ENCODE data around the gene PMP22.

The PMP22 gene

DNA sequence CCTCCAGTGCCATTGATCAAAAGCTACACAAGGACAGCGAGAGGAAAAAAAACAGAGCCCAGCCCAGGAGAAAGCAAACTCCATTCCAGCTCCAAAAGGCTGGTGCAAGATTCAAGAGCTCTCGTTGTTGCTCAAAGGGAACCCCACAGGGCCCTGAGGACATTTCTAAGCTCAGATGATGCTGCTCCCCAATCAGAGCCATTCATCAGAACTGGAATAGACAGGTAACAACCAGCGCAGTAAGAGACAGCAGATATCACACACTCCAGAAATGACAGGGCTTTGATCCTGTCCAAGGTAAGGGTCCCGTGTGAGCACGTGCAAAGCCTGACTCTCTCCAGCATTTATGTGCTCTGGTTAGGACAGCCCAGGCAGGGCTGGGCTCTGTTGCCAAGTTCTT lies 20.1 kb downstream of the PMP22 start:
- TF ChIP-seq TAF1 (IDR thresholded peaks at IDR 0.05; ENCODE audit: borderline replicate concordance, low read depth, low read length) = no peak
- TF ChIP-seq POLR2A (IDR thresholded peaks at IDR 0.05; ENCODE audit: low read depth, low read length) = no peak
- TF ChIP-seq POLR2AphosphoS5 (IDR thresholded peaks at IDR 0.05; ENCODE audit: low read depth, low read length) = no peak
- no peak for FAIRE-seq

DNA sequence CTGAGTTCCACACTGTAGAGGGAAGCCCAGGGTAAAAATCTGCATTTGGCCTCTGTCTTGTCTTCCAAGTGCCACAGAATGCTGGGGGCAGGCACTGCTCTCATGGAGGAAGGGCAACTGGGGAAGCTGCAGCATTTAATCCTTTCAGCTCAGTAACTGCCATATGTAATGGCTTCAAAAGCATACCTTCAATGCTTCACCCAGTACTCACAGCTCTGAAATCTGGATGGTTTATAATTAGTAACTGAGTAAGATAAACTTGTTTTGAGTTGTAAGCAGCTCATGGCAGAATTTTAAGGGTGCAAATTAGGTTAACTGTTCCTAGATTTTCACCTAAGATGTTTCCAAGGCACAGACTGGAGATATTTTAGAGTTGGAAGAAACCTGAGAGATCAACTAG lies 24.5 kb downstream of the PMP22 start:
- DNase-seq (ENCODE audit: insufficient read length) (no peak), FAIRE-seq (no peak)
- TF ChIP-seq POLR2AphosphoS5 (IDR thresholded peaks at IDR 0.05; ENCODE audit: low read depth, low read length) (no peak), TAF1 (IDR thresholded peaks at IDR 0.05; ENCODE audit: borderline replicate concordance, low read depth, low read length) (no peak), POLR2A (IDR thresholded peaks at IDR 0.05; ENCODE audit: low read depth, low read length) (no peak)

More for the DNA sequence above, 20.1 kb downstream of the PMP22 start:
- DNase-seq (ENCODE audit: insufficient read length) = no peak

DNA sequence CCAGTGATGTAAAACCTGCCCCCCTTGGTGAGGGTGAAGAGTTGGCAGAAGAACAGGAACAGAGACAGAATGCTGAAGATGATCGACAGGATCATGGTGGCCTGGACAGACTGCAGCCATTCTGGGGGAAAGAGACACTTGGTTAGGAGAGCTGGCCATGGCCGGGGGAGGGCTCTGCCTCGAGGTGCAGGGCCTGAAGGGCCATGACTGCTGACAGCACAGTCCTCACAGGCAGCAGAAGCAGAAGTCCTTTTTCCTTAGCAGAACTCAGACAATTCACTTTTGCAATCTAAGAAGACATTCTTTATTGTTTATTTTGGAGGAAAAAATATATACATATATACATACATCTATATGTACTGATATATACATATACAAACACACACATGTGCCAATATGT lies 25.6 kb downstream of the PMP22 start:
- TF ChIP-seq POLR2AphosphoS5 (IDR thresholded peaks at IDR 0.05; ENCODE audit: low read depth, low read length) = no peak
- TF ChIP-seq POLR2A (IDR thresholded peaks at IDR 0.05; ENCODE audit: low read depth, low read length) = no peak
- no peak for TF ChIP-seq TAF1 (IDR thresholded peaks at IDR 0.05; ENCODE audit: borderline replicate concordance, low read depth, low read length)
- no peak for FAIRE-seq
- no peak for DNase-seq (ENCODE audit: insufficient read length)

DNA sequence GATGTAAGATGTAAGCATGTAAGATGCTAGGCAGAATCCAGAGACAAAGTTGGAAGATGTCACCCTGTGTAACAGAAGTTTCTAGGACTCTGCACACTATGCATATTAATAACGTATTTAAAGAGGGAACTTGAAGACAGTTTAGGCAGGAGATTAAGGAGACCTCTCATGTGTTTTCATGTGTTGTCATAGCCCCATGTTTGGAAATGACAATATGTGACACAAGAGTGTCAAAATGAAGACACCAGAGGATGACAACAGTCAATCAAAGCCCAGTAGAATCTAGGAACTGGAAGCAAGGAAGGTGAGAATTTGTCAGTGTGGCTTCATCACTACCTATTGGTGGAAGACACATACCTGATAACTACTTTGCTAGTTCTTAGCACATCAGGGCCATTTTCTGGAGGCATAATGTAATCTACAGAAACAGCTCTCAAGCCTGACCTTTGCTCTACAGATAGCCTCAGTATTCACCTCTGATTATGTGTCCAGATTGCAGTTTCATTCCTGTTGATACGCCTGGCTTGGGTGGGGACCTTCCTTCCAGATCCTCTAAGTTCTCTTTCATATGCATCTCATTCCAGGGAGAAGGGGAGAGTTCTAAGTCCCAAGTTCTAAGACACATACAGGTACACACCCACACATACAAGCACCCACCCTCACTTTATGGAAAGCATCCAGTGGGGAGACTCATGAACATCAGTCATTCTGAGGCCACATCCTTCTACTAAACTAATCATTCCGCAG lies 26.3 kb downstream of the PMP22 start:
- DNase-seq (ENCODE audit: insufficient read length) = no peak
- FAIRE-seq = no peak
- TF ChIP-seq POLR2A (IDR thresholded peaks at IDR 0.05; ENCODE audit: low read depth, low read length) (no peak), TAF1 (IDR thresholded peaks at IDR 0.05; ENCODE audit: borderline replicate concordance, low read depth, low read length) (no peak), POLR2AphosphoS5 (IDR thresholded peaks at IDR 0.05; ENCODE audit: low read depth, low read length) (no peak)

DNA sequence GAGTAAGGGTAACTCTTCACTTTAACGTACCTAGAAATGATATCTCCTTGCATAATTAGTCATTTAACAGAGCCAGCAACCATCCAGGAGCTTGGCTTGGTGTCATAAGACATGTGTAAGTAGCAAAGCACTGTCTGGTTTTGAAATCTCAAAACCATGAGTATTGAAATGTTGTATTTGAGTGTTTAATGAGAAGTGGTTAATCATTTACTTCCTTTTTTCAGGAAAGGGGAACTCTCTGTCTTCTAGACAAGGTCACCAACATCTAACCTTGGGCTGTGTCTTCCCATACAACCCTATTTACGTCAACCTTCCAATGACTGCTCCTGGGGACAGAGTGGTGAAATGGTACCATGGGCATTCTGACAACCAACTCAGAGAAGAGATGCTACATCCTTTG lies 27.1 kb downstream of the PMP22 start:
- DNase-seq (ENCODE audit: insufficient read length) (no peak), FAIRE-seq (no peak)
- no peak for TF ChIP-seq TAF1 (IDR thresholded peaks at IDR 0.05; ENCODE audit: borderline replicate concordance, low read depth, low read length)
- TF ChIP-seq POLR2AphosphoS5 (IDR thresholded peaks at IDR 0.05; ENCODE audit: low read depth, low read length) = no peak
- TF ChIP-seq POLR2A (IDR thresholded peaks at IDR 0.05; ENCODE audit: low read depth, low read length) = no peak

DNA sequence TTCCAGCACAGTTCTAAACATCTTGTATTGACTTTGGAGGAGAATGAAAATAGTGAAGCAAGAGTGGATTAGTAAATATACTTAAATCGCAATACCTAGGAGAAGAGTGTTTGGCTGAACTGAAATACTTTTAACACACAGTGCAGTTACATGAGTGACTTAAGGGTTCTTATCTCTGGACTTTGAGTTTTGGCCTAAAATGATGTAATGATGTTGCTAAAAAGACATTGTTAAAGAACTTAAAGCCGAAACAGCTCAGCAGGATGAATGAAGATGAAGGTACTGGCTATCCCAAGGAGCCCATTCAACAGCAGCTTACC lies 28.1 kb downstream of the PMP22 start:
- DNase-seq (ENCODE audit: insufficient read length) = no peak
- FAIRE-seq = no peak
- TF ChIP-seq POLR2AphosphoS5 (IDR thresholded peaks at IDR 0.05; ENCODE audit: low read depth, low read length) = no peak
- no peak for TF ChIP-seq TAF1 (IDR thresholded peaks at IDR 0.05; ENCODE audit: borderline replicate concordance, low read depth, low read length)
- TF ChIP-seq POLR2A (IDR thresholded peaks at IDR 0.05; ENCODE audit: low read depth, low read length) = no peak

DNA sequence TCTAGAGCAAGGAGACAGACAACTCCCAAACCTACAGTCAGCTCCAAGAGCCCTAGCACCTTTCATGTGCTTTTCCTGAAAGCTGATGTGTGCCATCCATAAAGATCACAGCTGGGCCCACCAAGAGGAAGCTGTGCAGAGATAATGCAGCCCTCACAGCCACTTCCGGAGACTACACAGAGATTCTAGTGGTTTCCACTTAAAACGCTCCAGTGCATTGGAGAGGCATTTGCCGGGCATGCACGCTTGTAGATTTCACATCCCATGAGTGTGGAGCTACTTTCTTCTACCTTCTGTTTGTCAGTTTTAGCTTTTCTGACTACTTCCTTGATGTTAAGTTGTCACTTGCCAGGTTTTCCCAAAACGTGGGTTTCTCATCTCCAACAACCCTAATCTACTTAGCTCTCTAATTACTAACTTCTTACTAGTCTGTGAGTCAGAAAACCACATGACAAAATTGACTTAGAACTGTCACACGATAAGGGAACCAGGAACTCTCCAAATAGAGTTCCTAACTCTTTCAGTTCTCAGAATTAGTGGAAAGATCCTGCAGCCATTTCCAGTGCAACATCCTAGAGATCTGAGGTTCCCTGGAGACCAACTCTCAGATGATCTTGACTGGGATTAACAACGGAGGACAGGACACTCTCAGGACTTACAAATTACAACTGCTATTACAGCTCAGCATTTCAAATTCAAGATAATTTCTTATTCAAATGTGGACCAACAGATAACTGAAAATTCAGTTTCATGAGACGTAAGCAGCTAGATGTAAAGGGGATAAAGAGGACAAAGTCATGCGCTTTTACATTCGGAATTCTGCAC lies 28.6 kb downstream of the PMP22 start:
- FAIRE-seq (no peak), DNase-seq (ENCODE audit: insufficient read length) (no peak)
- TF ChIP-seq POLR2AphosphoS5 (IDR thresholded peaks at IDR 0.05; ENCODE audit: low read depth, low read length) (no peak), TAF1 (IDR thresholded peaks at IDR 0.05; ENCODE audit: borderline replicate concordance, low read depth, low read length) (no peak), POLR2A (IDR thresholded peaks at IDR 0.05; ENCODE audit: low read depth, low read length) (no peak)

DNA sequence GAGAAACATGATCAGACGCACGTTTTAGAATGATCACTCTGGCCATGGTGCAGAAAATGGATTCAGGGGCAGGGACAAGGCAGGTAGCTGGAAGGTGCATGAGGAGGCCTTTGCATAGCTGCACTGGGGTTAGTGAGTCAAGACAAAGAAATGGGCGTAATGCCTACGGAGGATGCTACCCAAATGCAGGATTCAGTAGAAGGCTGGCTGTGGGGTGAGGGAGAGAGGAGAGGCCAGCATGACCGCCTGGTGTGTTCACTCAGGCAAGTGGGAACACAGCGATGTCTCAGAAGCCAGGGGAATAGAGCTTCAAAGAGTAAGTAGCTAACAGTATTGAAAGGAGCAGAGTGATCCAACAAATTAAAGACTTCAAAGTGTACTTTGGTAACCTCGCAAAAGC lies 31.2 kb downstream of the PMP22 start:
- DNase-seq (ENCODE audit: insufficient read length) = no peak
- TF ChIP-seq POLR2A (IDR thresholded peaks at IDR 0.05; ENCODE audit: low read depth, low read length) = no peak
- no peak for TF ChIP-seq POLR2AphosphoS5 (IDR thresholded peaks at IDR 0.05; ENCODE audit: low read depth, low read length)
- TF ChIP-seq TAF1 (IDR thresholded peaks at IDR 0.05; ENCODE audit: borderline replicate concordance, low read depth, low read length) = no peak
- FAIRE-seq = no peak

DNA sequence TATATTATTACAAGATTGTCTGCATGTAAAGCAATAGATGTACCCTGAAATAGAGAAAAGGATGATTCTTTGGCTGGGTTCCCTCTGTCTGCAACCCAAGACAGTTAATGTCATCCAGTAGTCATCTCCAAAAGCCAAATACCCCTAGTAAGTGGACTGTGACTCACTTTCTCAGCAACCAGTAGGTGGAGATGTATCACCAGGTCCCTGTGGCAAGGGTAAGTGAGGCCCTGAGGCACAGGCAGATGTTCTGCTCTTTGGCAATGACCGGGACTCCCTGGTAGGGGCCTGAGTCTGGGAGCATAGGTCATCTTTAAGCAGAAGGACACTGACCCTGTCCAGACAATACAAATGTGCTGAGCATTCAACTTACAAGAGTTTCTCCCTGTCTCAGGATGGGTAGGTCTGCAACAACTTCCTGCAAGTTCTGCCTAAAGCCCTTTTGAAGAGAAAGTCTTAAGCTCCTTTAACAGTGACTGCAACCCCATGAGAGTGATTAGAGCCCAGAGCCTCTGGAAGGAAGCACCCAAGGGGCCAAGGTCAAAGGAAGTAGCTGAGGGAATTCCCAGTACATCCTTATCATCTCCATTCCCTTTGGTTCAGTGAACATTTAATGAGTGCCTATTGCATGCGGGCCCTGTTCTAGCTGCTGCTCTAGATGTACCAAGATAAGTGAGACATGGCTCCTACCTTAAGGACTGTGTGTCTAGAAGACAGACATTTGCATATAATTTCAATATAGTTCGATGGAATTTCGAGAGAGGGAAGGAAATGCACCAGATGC lies 31.9 kb downstream of the PMP22 start:
- FAIRE-seq (no peak), DNase-seq (ENCODE audit: insufficient read length) (no peak)
- TF ChIP-seq TAF1 (IDR thresholded peaks at IDR 0.05; ENCODE audit: borderline replicate concordance, low read depth, low read length) = no peak
- TF ChIP-seq POLR2AphosphoS5 (IDR thresholded peaks at IDR 0.05; ENCODE audit: low read depth, low read length) = no peak
- no peak for TF ChIP-seq POLR2A (IDR thresholded peaks at IDR 0.05; ENCODE audit: low read depth, low read length)

DNA sequence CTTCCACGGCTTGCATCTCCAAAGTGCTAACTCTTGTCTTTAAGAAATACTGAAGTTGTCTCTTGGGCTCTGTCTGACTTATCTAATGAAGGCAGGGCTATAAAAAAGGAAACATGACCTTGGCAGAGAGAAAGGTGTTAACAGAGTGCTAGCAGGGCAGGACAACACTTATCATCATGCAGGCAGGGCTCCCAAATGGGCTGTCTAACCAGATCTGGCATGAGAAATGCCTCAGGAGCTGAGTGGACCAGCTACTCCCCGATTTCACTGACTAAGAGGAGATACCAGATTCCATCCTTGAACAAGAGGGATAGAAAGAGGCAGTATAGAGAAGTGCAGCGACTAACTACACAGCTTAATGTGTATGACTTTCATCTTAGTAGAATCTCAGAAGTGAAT lies 32.6 kb downstream of the PMP22 start:
- TF ChIP-seq TAF1 (IDR thresholded peaks at IDR 0.05; ENCODE audit: borderline replicate concordance, low read depth, low read length) = no peak
- no peak for TF ChIP-seq POLR2A (IDR thresholded peaks at IDR 0.05; ENCODE audit: low read depth, low read length)
- no peak for TF ChIP-seq POLR2AphosphoS5 (IDR thresholded peaks at IDR 0.05; ENCODE audit: low read depth, low read length)
- DNase-seq (ENCODE audit: insufficient read length) (no peak), FAIRE-seq (no peak)

DNA sequence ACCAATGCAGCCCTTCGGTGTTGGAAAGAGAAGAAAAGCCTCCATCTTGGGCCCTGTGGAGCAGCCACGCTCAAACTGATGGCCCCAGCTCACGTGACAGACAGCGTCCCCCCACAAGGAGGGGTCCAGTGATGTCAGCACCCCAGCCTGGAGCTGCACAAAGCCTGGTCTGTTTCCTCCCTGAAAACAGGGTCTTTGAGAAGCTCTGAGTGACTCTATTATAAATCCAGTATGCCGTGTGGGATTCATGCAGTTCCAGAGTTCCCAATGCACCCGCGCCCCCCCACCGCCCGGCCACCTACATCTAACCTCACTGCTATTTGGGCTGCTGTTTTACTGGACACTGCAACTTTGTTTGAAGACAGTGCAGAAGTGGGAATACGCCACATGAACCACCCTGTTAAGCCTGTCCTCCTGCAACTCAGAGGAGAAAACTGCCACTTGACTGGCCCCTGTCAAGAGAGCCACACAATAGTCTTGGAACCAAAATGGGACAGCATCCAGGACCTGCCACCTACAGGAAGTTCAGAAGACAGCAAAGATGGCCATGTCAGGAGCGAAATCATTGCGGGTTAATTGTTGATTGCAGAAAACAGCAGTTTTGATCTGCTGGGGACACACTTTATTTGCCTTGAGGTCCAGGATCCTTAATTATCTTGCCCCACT lies 33.1 kb downstream of the PMP22 start:
- TF ChIP-seq POLR2AphosphoS5 (IDR thresholded peaks at IDR 0.05; ENCODE audit: low read depth, low read length) = no peak
- no peak for TF ChIP-seq TAF1 (IDR thresholded peaks at IDR 0.05; ENCODE audit: borderline replicate concordance, low read depth, low read length)
- no peak for TF ChIP-seq POLR2A (IDR thresholded peaks at IDR 0.05; ENCODE audit: low read depth, low read length)
- no peak for DNase-seq (ENCODE audit: insufficient read length)
- FAIRE-seq = no peak

Data from GM12892 (cell line).